ENCODE data around the gene SYP.

DNA sequence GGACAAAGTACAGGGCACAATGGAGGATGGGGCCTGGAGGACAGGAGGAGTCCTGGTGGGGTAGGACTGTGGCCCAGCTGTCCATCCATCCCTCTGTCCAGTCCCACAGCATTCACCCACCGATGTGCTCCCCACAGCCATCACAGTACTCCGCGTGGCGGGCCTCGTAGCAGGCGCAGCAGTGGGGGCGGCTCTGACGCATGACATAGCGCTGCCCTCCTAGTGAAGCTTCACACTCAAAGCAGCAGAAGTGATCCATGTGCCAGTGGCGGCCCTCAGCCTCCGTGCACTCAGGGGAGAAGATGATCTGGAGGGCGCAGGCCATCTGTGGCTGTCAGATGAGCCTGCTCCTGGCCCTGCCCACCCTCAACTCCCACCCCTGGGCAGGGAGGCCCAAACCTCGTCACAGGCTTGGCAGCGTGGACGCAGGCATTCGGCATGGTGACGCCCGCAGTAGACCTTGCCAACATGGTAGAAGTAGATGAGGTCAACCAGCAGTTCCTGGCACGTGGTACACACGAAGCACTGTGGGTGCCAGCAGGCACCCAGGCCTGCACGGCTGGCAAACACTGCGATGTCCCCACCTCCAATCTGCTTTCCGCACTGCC, 22.0 kb downstream of the SYP start:
- no peak for TF ChIP-seq TAF1 (IDR thresholded peaks at IDR 0.05; ENCODE audit: borderline replicate concordance, low read depth, low read length)
- no peak for TF ChIP-seq POLR2A (IDR thresholded peaks at IDR 0.05; ENCODE audit: low read depth, low read length)
